Activated T-cell treated with anti-CD3 and anti-CD28 coated beads for 48 hours (primary cell): ENCODE results near the gene SNAI1.

ENCODE experiments used
- DNase-seq: peaks from one replicate; pipeline ENCODE4 v3.0.0-alpha.2; 2020; ENCODE audit warnings: low read depth

The SNAI1 gene

GRCh38 chr20:50013976-50014375 is 31.2 kb downstream of the SNAI1 start:
- no peak for DNase-seq

GRCh38 chr20:50014570-50015562 is 32.1 kb downstream of the SNAI1 start:
- no peak for DNase-seq

- DNase-seq: no peak
These were observed 32.8 kb downstream of the SNAI1 start for GRCh38 chr20:50015636-50015992.

DNA sequence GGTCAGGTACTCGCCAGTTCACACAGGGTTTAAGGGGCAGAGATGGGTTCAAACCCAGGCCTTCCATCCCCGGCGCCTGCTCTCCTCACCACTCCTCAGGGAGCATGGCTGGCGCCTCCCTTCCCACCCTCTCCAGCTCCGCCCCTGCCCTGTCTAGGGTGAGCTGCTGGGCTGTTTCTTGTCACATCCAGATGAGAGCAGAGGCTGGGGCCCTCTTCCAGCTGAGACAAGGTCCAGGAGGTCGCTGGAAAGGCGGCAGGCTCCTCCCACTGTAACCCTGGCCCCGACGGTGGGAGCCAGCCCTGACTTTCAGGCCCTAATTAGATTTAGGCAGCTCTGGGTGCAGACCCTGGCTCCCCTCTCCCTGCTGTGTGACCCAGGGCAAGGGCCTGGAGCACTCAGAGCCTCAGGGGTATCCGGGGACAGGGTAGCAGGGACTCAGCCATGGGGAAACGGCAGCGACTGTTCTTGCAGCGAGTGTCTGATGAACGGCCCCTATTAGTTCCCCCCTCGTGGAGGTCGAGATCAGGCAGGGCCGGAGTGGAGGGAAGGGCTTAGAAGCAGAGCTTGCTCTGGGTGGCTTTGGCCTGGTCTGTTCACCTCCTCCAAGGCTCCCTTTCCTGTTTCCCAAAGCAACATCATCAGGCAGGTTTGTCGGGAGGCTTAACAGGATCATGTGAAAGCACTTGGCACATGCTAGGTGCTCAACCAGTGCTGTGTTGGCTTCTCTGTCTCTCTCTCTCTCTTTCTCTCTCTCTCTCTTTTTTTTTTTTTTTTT is 33.4 kb downstream of the SNAI1 start:
- no peak for DNase-seq

DNA sequence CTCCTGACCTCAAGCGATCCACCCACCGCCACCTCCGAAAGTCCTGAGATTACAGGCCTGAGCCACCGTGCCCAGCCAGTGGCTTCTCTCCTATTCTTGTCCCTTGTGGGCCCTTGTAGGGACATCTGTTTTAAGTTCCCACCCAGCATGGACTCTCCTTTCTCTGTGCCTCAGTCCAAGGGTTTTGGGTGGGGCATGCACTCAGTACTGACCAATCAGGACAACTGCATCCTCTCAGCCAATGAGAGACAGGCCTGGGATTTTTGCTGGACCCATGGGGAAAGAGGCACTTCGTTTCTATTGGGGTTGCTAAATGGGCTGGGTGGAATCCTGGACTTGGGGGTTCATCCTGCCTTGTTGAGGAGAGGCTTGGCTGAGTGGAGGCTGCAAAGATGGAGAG is 34.4 kb downstream of the SNAI1 start:
- no peak for DNase-seq

GRCh38 chr20:50017576-50018248 is 34.9 kb downstream of the SNAI1 start:
- no peak for DNase-seq

- DNase-seq: no peak
These were observed 36.9 kb downstream of the SNAI1 start for GRCh38 chr20:50019466-50020256.

DNA sequence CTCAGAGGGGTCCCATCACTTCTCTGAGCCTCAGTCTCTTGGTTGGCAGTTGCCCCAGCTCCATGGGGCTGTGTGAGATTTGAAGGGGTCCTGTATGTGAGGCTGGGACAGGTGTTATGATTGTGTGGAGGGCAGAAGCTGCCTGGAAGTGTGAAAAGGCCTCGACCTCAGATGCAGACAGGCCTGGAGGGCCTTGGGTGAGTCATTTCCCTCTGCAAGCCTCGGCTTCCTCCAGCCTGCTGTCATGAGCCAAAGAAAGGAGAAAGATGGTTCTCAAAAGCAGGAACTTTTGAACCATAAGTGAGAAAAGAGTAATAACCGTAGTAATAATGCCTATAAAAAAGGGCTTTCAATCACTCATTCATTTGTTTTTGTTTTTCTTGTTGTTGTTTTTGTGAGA is 37.5 kb downstream of the SNAI1 start:
- no peak for DNase-seq

GRCh38 chr20:50022676-50023075 is 39.9 kb downstream of the SNAI1 start:
- no peak for DNase-seq

DNA sequence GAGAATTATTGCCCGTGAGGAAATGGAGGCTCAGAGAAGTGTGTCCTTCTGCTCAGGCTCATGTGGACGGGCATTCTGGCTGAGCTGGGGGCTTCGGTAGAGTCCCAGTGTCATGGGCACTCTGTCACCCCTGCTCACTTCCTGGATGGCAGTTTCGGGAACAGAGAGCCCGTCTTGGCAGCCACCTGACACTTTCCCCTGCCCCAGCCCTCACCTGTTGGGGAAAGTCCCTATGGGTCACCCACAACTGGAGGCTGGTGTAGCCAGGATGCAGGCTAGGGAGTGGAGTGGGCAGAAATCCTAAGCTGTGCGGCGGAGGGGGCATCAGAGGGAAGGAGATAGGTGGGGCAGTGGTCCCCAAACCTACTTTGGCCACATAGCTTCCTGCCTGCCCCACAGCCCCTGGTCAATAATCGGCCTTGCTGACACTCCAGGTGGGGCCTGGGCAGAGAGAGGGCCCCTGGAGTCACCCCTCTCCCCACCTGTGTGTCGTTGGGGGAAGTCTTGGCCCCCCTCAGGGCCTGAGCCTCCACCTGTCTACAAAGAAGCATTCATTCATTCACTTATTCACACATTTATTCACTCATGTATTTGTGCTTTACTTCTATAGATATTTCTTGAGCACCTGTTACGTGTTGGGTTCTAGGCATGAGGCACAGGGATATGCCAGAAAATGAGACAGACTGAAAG is 40.5 kb downstream of the SNAI1 start:
- no peak for DNase-seq

DNA sequence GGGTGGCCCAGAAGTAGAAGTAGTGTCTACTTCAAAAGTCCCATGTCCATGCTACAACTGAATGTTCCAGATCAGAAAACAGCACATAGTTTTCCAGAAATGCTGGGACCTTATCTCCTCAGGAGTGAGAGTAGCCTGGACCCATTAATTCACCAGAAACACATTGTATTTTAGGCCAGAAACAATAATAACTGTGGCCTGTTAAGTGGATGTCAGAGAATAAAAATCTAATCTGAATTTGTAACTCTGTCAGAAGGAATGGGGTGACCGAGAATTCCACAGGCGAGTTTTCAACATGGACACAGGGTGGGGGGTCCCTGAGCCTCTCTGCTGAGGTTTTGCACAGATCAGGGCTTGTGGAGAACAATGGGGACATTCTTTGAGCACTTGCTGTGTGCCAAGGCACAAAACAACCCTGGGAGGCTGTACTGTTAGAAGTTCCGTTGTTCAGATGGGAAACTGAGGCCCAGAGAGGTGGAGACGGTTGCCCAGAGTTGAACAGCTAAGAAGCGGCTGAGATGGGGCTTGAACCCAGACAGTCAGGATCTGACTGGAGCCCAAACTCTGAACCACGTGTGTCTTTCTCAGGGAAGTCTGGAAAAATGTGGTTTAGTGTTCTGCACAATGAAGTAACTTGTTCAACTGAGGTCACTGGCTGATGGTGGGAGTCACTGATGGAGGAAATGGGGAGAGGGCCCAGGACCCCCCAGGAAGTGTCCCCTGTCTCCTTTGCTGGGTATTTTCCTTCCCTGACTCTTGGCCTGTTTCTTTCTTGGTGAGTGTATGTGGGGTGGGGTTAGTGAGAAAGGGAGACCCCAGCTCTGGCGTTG is 44.2 kb downstream of the SNAI1 start:
- DNase-seq: no peak

GRCh38 chr20:50027611-50028105 is 44.9 kb downstream of the SNAI1 start:
- DNase-seq: no peak

DNA sequence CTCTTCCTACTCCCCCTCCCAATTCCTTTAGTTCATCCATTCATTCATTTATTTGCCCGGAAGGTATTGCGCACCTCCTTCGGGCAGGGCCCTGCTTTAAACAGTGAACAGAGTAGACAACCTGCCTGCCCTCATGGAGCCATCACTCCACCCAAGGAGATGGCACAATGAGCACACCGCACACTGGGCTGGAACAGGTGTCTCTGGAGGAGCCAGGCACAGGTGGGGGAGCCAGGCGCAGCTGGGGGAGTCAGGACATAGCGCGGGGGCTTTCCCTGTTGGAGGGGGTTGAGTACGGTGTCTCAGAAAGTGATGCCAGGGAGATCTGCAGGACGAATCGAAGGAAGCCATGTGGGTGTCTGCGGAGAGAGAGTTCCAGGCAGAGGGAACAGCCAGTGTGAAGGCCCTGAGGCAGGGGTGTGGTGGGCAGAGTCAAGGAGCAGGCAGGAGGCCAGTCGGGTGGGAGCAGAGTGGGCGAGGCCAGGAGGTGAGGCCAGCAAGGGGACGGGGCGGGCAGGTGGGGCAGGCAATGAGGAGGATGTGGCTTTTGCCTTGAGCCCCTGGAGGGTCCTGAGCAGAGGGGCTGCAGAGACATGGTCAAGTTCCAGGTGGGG is 46.4 kb downstream of the SNAI1 start:
- DNase-seq: no peak

- no peak for DNase-seq
These were observed 47.1 kb downstream of the SNAI1 start for GRCh38 chr20:50029697-50030461.

DNA sequence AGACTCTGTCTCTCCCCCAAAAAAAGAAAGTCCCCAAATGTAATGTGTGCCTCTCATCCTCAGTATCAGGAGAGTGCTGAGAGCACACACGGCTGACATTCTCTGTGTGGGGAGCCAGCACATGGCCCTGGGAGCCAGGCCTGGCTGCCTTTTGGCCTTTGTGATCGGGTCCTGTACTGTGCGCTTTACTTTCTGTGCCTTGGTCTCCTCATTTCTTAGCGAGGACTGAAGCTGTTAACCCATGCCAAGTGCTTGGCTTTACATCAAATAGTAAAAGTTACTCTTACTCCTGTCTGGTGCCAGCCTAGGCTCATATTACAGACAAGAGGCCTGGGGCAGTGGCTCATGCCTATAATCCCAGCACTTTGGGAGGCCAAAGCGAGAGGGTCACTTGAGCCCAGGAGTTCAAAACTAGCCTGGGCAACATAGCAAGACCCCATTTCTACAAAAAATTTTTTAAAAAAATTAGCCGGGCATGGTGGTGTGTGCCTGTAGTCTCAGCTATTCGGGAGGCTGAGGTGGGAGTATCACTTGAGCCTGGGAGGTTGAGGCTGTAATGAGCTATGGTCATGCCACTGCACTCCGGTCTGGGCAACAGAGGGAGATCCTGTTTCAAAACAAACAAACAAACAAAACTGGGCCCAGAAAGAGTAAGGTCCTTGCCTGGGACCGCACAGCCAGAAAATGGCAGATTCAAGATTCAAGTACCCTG is 50.3 kb downstream of the SNAI1 start:
- DNase-seq: no peak

- DNase-seq: no peak
These were observed 51.9 kb downstream of the SNAI1 start for GRCh38 chr20:50034567-50035180.

- DNase-seq: no peak
These were observed 53.9 kb downstream of the SNAI1 start for GRCh38 chr20:50036703-50037102.

GRCh38 chr20:50037123-50037522 is 54.3 kb downstream of the SNAI1 start:
- no peak for DNase-seq
